ENCODE measurements around the gene LRRN1. TPM values are rescaled to one million over a fixed set of nuclear protein-coding genes. Genes with fewer than 3 reads are reported as not detected.
"Not testable (repeated sequence)": the region's sequence is repeated elsewhere in the genome, so short reads cannot be mapped to it uniquely, and the experiment has no call there.

Gene LRRN1
- total and polyA plus RNA-seq, 9 of the 15 experiments (the other 6 are each of a cell fraction or from before 2014, with no cell fraction given), result 0.11 TPM; not detected in 8

GRCh38 chr3:3881050-3881449 lies 81.8 kb downstream of the LRRN1 start (continued):
- TF ChIP-seq ZBTB40 (IDR thresholded peaks at IDR 0.05) (no peak), ZBTB40 (CRISPR knock-in tag; IDR thresholded peaks at IDR 0.05) (no peak)

DNA sequence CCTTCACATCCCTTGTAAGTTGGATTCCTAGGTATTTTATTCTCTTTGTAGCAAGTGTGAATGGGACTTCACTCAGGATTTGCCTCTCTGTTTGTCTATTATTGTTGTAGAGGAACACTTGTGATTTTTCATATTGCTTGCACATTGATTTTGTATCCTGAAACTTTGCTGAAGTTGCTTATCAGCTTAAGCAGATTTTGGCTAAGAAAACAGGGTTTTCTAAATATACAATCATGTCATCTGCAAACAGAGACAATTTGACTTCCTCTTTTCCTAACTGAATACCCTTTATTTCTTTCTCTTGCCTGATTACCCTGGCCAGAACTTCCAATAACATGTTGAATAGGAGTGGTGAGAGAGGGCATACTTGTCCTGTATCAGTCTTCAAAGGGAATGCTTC lies 88.1 kb downstream of the LRRN1 start:
- H3K9ac ChIP-seq (ENCODE audit: insufficient read depth in 1 of 2, low read depth in 2 of 2, low read length in 2 of 2); H3K27me3 ChIP-seq (ENCODE audit: control insufficient read depth in 2 of 2, insufficient read depth in 2 of 2, low read length in 2 of 2); H3K4me1 ChIP-seq (replicated peaks in 1 of 2; ENCODE audit: control insufficient read depth in 2 of 2, insufficient read depth in 2 of 2, low read length in 2 of 2); H4K20me1 ChIP-seq (replicated peaks; ENCODE audit: control insufficient read depth, insufficient read depth, low read length); BruUV-seq (replicated peaks); FAIRE-seq; H3K9me3 ChIP-seq (replicated peaks; ENCODE audit: control insufficient read depth, insufficient read depth, low read depth, low read length); POLR2A ChIA-PET; H3K79me2 ChIP-seq (ENCODE audit: control insufficient read depth, insufficient read depth, low read length); H3K9me1 ChIP-seq (ENCODE audit: control insufficient read depth, insufficient read depth, low read length); H2AFZ ChIP-seq (ENCODE audit: low read depth, low read length); in situ Hi-C loops (cut with MboI); ATAC-seq; H3K27ac ChIP-seq (ENCODE audit: extremely low read depth, low read depth, low read length); intact Hi-C loops (cut with micrococcal nuclease); H3K4me3 ChIP-seq; DNase-seq (ENCODE audit: extremely low read depth in 1 of 4, low spot score in 3 of 4); CTCF ChIA-PET (ENCODE audit: low intra/inter-chr PET ratio); H3K4me2 ChIP-seq (ENCODE audit: insufficient read depth, low read length); H3K36me3 ChIP-seq (ENCODE audit: control insufficient read depth, insufficient read depth, low read length): not testable (repeated sequence)
